GM12878 (cell line): ENCODE data around the gene ILKAP. TPM values are rescaled to one million over a fixed set of nuclear protein-coding genes. Genes with fewer than 3 reads are reported as not detected.

Experiments used
- ATAC-seq: fragments of 200-7000 bp; cut with Tn5 transposase; 3 replicates; pipeline ENCODE4 v1.9.1; 2020; ENCODE audit warnings: mild to moderate bottlenecking, moderate library complexity
- BruUV-seq: library from RNA; stranded (reverse); fragments of 400-500 nt; replicated peaks from 2 replicates; lab custom pipeline; 2021; lab: Mats Ljungman, UMichigan
- CTCF ChIA-PET: fragments of 300-600 bp; sonication (Branson Sonifier 250); formaldehyde crosslinking; extraction: SDS; loops from one replicate; lab custom pipeline; 2021; ENCODE audit warnings: inconsistent platforms; lab: Yijun Ruan, JAX
- POLR2A ChIA-PET: fragments of 350-600 bp; formaldehyde crosslinking; extraction: SDS; loops from one replicate; lab custom pipeline; 2021; ENCODE audit warnings: inconsistent platforms; lab: Charles Lee
- RAD21 ChIA-PET: fragments of 300-600 bp; sonication (Branson Sonifier 250); formaldehyde crosslinking; loops from one replicate; lab custom pipeline; 2023; ENCODE audit warnings: antibody characterized with exemption; ENCODE audit not compliant: unreplicated experiment; lab: Charles Lee
- SMC1A ChIA-PET: fragments of 300-600 bp; sonication (Branson Sonifier 250); formaldehyde crosslinking; loops from one replicate; lab custom pipeline; 2023; ENCODE audit not compliant: unreplicated experiment, uncharacterized antibody; lab: Charles Lee
- DNase-seq: peaks from one replicate; pipeline ENCODE4 v3.0.0-alpha.2; 2011; ENCODE audit warnings: low read depth, low spot score
- FAIRE-seq: peaks from 3 replicates; lab custom pipeline; 2011; peaks lifted over from hg19 to GRCh38; lab: Jason Lieb, UNC
- H2AFZ ChIP-seq: 2 replicates; pipeline ENCODE4 v1.6.0; 2011; ENCODE audit warnings: low read depth, low read length, control low read depth; ENCODE audit not compliant: control insufficient read depth
- H3K27ac ChIP-seq: 2 replicates; pipeline ENCODE4 v1.5.1; 2011; ENCODE audit warnings: control low read depth; ENCODE audit not compliant: control insufficient read depth, insufficient read depth
- H3K27me3 ChIP-seq, 2 experiments: replicated peaks in 1 of 2; 2 replicates each; pipeline versions ENCODE4 v1.6.0 to v1.6.1; 2011; ENCODE audit warnings: low read length in 1 of 2; ENCODE audit not compliant: control insufficient read depth in 2 of 2, insufficient read depth in 2 of 2
- H3K36me3 ChIP-seq, 2 experiments: 2 replicates each; pipeline ENCODE4 v1.5.1; 2011; ENCODE audit warnings: low read length in 1 of 2; ENCODE audit not compliant: control insufficient read depth in 2 of 2, insufficient read depth in 2 of 2
- H3K4me1 ChIP-seq: 2 replicates; pipeline ENCODE4 v1.6.1; 2011; ENCODE audit warnings: mild to moderate bottlenecking, low read length, moderate library complexity, mixed read lengths; ENCODE audit not compliant: control insufficient read depth, insufficient read depth
- H3K4me2 ChIP-seq: 2 replicates; pipeline ENCODE4 v1.6.0; 2011; ENCODE audit warnings: control low read depth; ENCODE audit not compliant: control insufficient read depth, insufficient read depth
- H3K4me3 ChIP-seq: fragments of 200-600 bp; sonication (generic); 2 replicates; pipeline ENCODE4 v1.5.1; 2016
- H3K79me2 ChIP-seq: 2 replicates; pipeline ENCODE4 v1.6.0; 2011; ENCODE audit warnings: low read length; ENCODE audit not compliant: control insufficient read depth, insufficient read depth
- H3K9ac ChIP-seq: 2 replicates; pipeline ENCODE4 v1.8.0; 2011; ENCODE audit warnings: low read length, control low read depth, mixed read lengths; ENCODE audit not compliant: control insufficient read depth, insufficient read depth
- H3K9me3 ChIP-seq: replicated peaks from 3 replicates; pipeline ENCODE4 v1.5.1; 2011; ENCODE audit warnings: mild to moderate bottlenecking, low read length; ENCODE audit not compliant: control insufficient read depth, insufficient read depth
- H4K20me1 ChIP-seq: 2 replicates; pipeline ENCODE4 v1.6.0; 2011; ENCODE audit not compliant: control insufficient read depth, insufficient read depth
- ATF2 ChIP-seq: IDR thresholded peaks from 2 replicates; pipeline ENCODE4 v1.6.1; 2012; ENCODE audit warnings: low read length, inconsistent platforms
- CBFB ChIP-seq: IDR thresholded peaks from 2 replicates; pipeline ENCODE4 v1.6.1; 2016; ENCODE audit warnings: antibody characterized with exemption, low read depth
- CHD4 ChIP-seq: fragments of 200-600 bp; sonication (generic); IDR thresholded peaks from 2 replicates; pipeline ENCODE4 v1.6.1; 2016; ENCODE audit warnings: mild to moderate bottlenecking
- MAX ChIP-seq: IDR thresholded peaks from 2 replicates; pipeline ENCODE4 v1.6.1; 2012; ENCODE audit warnings: low read depth, low read length, improper control_type of control experiment
- SMAD1 ChIP-seq: fragments of 450-650 bp; IDR thresholded peaks from 2 replicates; pipeline ENCODE4 v1.6.1; 2018; ENCODE audit warnings: mild to moderate bottlenecking, low read depth; ENCODE audit not compliant: partially characterized antibody
- SPI1 ChIP-seq: IDR thresholded peaks from 2 replicates; pipeline ENCODE4 v1.6.1; 2011; ENCODE audit warnings: low read depth, mild to moderate bottlenecking, low read length, moderate library complexity, borderline replicate concordance; ENCODE audit not compliant: insufficient read depth
- ZBTB4 ChIP-seq: fragments of 450-650 bp; formaldehyde crosslinking; IDR thresholded peaks from 2 replicates; pipeline ENCODE4 v1.4.0; 2022; ENCODE audit warnings: mild to moderate bottlenecking, moderate library complexity
- ZNF592 ChIP-seq: fragments of 450-650 bp; IDR thresholded peaks from 2 replicates; pipeline ENCODE4 v1.6.1; 2017; ENCODE audit warnings: mild to moderate bottlenecking, moderate library complexity
- WGBS: methylation state at CpG from one replicate; pipeline ENCODE4 v1.1.6; 2016; ENCODE audit warnings: low lambda C conversion rate; ENCODE audit not compliant: insufficient replicate concordance, insufficient coverage; ENCODE audit errors: missing lambda C conversion rate; 5-methylcytosine and 5-hydroxymethylcytosine counted together
- in situ Hi-C: fragments of 300-500 bp; cut with MboI; formaldehyde crosslinking; loops from 9 replicates; pipeline ENCODE4 v1.14.3; 2018; ENCODE audit warnings: mixed read lengths
- intact Hi-C: fragments of 100-400 bp; cut with micrococcal nuclease; formaldehyde crosslinking; loops from one replicate; pipeline ENCODE4 v1.14.2; 2022; ENCODE audit not compliant: unreplicated experiment
- polyA plus RNA-seq, 11 experiments: library from polyadenylated mRNA; depleted of rRNA in 4 of 11; unstranded in 6 of 11; stranded (reverse) in 5 of 11; fragments of >200 nt; fragmentation: Nextera tagmentation in 4 of 11; fragmentation: Illumina TruSeq in 1 of 11; extraction: Ambion mirVana in 4 of 11; extraction: Trizol in 1 of 11; gene quantifications; 1 replicate in 1 of 11; 2 replicates in 10 of 11; pipeline versions ENCODE4 v1.2.1 to v1.2.3, GENCODE V29; 2011 to 2016; ENCODE audit warnings: inconsistent platforms in 2 of 11, missing spikeins in 2 of 11, low read depth in 1 of 11
- total RNA-seq, 4 experiments: library from RNA; depleted of rRNA in 3 of 4; stranded (reverse); fragments of >200 nt in 3 of 4; fragmentation: Illumina TruSeq in 1 of 4; extraction: Trizol in 1 of 4; gene quantifications; 2 replicates each; pipeline versions ENCODE4 v1.2.1 to v1.2.3, GENCODE V29; 2013 to 2021

Gene ILKAP
- total and polyA plus RNA-seq, 10 of the 15 experiments (the other 5 are each of a cell fraction or from before 2014, with no cell fraction given), result 4.2 to 65.3 (median 37.3) TPM

GRCh38 chr2:238244151-238244550, 40.7 kb upstream of the ILKAP start (continued):
- TF ChIP-seq ZNF592 (no peak), ATF2 (no peak), CHD4 (no peak)

- Histone ChIP-seq H3K27me3 (no peaks in the 10 kb centered on the region; a peak in 2 of 4 replicates), H3K4me1 (0 out of 2 replicates have a peak, but pooled peaks cover 3% of the 10 kb centered on the region), H3K27ac (no peak overlapping the region), H3K9ac (no peak overlapping the region), H3K79me2 (no peaks in the 10 kb centered on the region), H3K4me3 (no peak overlapping the region), H3K9me3 (no peaks in the 10 kb centered on the region), H2AFZ (no peak overlapping the region), H3K4me2 (no peak overlapping the region), H3K36me3 (peaks cover 0 to 4% of the 10 kb centered on the region in 2 experiments; a peak in 2 of 4 replicates), H4K20me1 (no peaks in the 10 kb centered on the region)
- RAD21 ChIA-PET, result no interaction called here
- no peak for FAIRE-seq
- SMC1A ChIA-PET, result no interaction called here
- CTCF ChIA-PET, result interaction anchor here (1.1 to 2.2 kb wide), 2 partner anchors 12 to 20 kb away, joined by 4 to 5 read pairs; no protein-coding TSS in a partner anchor
- DNase-seq, result no peak
- WGBS, result 84% methylated on average over 10 of the region's 10 CpGs
- in situ Hi-C loops, result no loop called here
- POLR2A ChIA-PET, result no interaction called here
- no peak for TF ChIP-seq MAX
- no peak for TF ChIP-seq CBFB
- no peak for TF ChIP-seq SPI1
- no peak for TF ChIP-seq SMAD1
- no peak for TF ChIP-seq ZBTB4 (CRISPR knock-in tag)
- no peak for ATAC-seq
- no TSS peak for BruUV-seq
- intact Hi-C loops, result loop anchor here (5.0 kb wide), 1 partner anchor 41 kb away; the partner anchor contains the start of gene ILKAP
Measured at GRCh38 chr2:238243496-238244076, 40.1 kb upstream of the ILKAP start.
